Endodermal cell (in vitro differentiated cells): ENCODE measurements around the gene SOX1. TPM values are rescaled to one million over a fixed set of nuclear protein-coding genes. Genes with fewer than 3 reads are reported as not detected.

ENCODE experiments used
- DNase-seq: peaks from one replicate; pipeline ENCODE4 v3.0.0-alpha.2; 2017
- H3K27ac ChIP-seq: 2 replicates; pipeline ENCODE4 v1.5.1; 2013; ENCODE audit warnings: mild to moderate bottlenecking, low read depth, low read length, moderate library complexity
- H3K27me3 ChIP-seq: 2 replicates; pipeline ENCODE4 v1.6.1; 2013; ENCODE audit warnings: mild to moderate bottlenecking, low read length, moderate library complexity; ENCODE audit not compliant: insufficient read depth, control insufficient read depth, poor library complexity, severe bottlenecking
- H3K36me3 ChIP-seq: 2 replicates; pipeline ENCODE4 v1.7.0; 2013; ENCODE audit warnings: mild to moderate bottlenecking, low read length, moderate library complexity; ENCODE audit not compliant: control insufficient read depth, insufficient read depth
- H3K4me1 ChIP-seq: one replicate; pipeline ENCODE4 v1.7.0; 2013; ENCODE audit warnings: low read length; ENCODE audit not compliant: control insufficient read depth, insufficient read depth
- H3K4me3 ChIP-seq: 2 replicates; pipeline ENCODE4 v1.5.1; 2013; ENCODE audit warnings: mild to moderate bottlenecking, low read length, moderate library complexity
- H3K9ac ChIP-seq: 2 replicates; pipeline ENCODE4 v1.6.1; 2013; ENCODE audit warnings: mild to moderate bottlenecking, low read length, moderate library complexity; ENCODE audit not compliant: poor library complexity, severe bottlenecking; ENCODE audit errors: extremely low read depth
- H3K9me3 ChIP-seq: 2 replicates; pipeline ENCODE4 v1.6.1; 2013; ENCODE audit warnings: mild to moderate bottlenecking, low read length, moderate library complexity; ENCODE audit not compliant: control insufficient read depth
- H3K27ac Mint-ChIP-seq: 2 replicates; pipeline ENCODE4 v1.8.0; 2020; ENCODE audit warnings: mixed read lengths
- H3K27me3 Mint-ChIP-seq: 2 replicates; pipeline ENCODE4 v1.8.0; 2021; ENCODE audit warnings: mild to moderate bottlenecking, mixed read lengths; ENCODE audit not compliant: insufficient read depth
- H3K36me3 Mint-ChIP-seq: 2 replicates; pipeline ENCODE4 v1.8.0; 2020; ENCODE audit warnings: low read depth, mixed read lengths
- H3K4me1 Mint-ChIP-seq: 2 replicates; pipeline ENCODE4 v1.8.0; 2020; ENCODE audit warnings: mixed read lengths
- H3K4me3 Mint-ChIP-seq: 2 replicates; pipeline ENCODE4 v1.8.0; 2020; ENCODE audit warnings: mild to moderate bottlenecking, moderate library complexity, mixed read lengths
- H3K9me3 Mint-ChIP-seq: 2 replicates; pipeline ENCODE4 v1.8.0; 2020; ENCODE audit warnings: mild to moderate bottlenecking, mixed read lengths
- WGBS, 2 experiments: methylation state at CpG; one replicate each; pipeline versions ENCODE4 v1.1.5 to v1.1.7; 2013; ENCODE audit warnings: missing lambda C conversion rate in 2 of 2, mixed read lengths in 1 of 2; ENCODE audit not compliant: insufficient coverage in 1 of 2, insufficient read length in 1 of 2; 5-methylcytosine and 5-hydroxymethylcytosine counted together
- total RNA-seq, 2 donors: library from RNA; stranded (reverse); fragmentation: NEBNext Ultra II Directional in 1 of 2; extraction: Animal tissue kit (Norgen Biotek cat#: 25700) in 1 of 2; gene quantifications; 2 replicates in 1 of 2; 3 replicates in 1 of 2; pipeline ENCODE4 v1.2.1, GENCODE V29; 2021
- TF ChIP-seq, protein P1 (sequence below): fragments of 200-600 bp; sonication (generic); conservative IDR thresholded peaks from 2 replicates; pipeline ENCODE4 v1.5.0; 2021; ENCODE audit warnings: antibody characterized with exemption, mild to moderate bottlenecking

SOX1 gene
- total RNA-seq, 2 donors from 2014 or later, result not detected

GRCh38 chr13:112105244-112105681 lies 38.3 kb downstream of the SOX1 start:
- DNase-seq, result peak; percentile 67
- peaks cover 12% of the 10 kb centered on the region for H3K4me1 ChIP-seq
- H3K27me3 Mint-ChIP-seq, result peaks cover 95% of the 10 kb centered on the region
- no peak overlapping the region for H3K27ac Mint-ChIP-seq
- H3K4me1 Mint-ChIP-seq, result peaks cover 11% of the 10 kb centered on the region
- peak overlapping the region; percentile 97 for H3K27ac ChIP-seq
- H3K9me3 Mint-ChIP-seq, result no peaks in the 10 kb centered on the region
- H3K4me3 Mint-ChIP-seq, result no peak overlapping the region
- no peaks in the 10 kb centered on the region for H3K9me3 ChIP-seq
- H3K27me3 ChIP-seq, result peaks cover 100% of the 10 kb centered on the region
- WGBS, 2 experiments, result 2 to 3% methylated on average over 5 to 35 of the region's 35 CpGs
- H3K36me3 ChIP-seq, result no peaks in the 10 kb centered on the region
- H3K36me3 Mint-ChIP-seq, result no peaks in the 10 kb centered on the region
- H3K9ac ChIP-seq, result no peak overlapping the region
- H3K4me3 ChIP-seq, result no peak overlapping the region
- TF ChIP-seq, protein P1, sequence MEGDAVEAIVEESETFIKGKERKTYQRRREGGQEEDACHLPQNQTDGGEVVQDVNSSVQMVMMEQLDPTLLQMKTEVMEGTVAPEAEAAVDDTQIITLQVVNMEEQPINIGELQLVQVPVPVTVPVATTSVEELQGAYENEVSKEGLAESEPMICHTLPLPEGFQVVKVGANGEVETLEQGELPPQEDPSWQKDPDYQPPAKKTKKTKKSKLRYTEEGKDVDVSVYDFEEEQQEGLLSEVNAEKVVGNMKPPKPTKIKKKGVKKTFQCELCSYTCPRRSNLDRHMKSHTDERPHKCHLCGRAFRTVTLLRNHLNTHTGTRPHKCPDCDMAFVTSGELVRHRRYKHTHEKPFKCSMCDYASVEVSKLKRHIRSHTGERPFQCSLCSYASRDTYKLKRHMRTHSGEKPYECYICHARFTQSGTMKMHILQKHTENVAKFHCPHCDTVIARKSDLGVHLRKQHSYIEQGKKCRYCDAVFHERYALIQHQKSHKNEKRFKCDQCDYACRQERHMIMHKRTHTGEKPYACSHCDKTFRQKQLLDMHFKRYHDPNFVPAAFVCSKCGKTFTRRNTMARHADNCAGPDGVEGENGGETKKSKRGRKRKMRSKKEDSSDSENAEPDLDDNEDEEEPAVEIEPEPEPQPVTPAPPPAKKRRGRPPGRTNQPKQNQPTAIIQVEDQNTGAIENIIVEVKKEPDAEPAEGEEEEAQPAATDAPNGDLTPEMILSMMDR, result no peak

DNA sequence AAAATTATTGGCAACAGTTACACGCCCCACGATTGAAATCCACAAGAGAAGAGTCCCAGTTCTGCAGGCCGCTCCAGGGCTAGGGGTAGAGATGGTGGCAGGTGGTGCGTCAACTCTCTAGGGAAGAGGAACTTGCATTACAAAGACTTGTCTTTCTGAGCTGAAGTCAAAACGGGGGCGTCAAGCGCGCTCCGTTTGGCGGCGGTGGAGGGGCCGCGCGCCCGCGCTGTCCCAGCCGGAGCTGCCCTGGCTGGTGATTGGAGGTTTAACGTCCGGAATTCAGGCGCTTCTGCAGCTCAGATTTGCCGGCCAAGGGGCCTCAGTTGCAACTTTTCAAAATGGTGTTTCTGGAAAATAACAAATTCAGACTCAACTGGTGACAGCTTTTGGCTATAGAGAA lies 38.9 kb downstream of the SOX1 start:
- peak; percentile 80 for DNase-seq
- Mint-ChIP-seq H3K4me3 (peak overlapping the region; percentile 38), H3K4me1 (peaks cover 11% of the 10 kb centered on the region), H3K27me3 (peaks cover 92% of the 10 kb centered on the region), H3K9me3 (no peaks in the 10 kb centered on the region), H3K27ac (no peak overlapping the region), H3K36me3 (no peaks in the 10 kb centered on the region)
- Histone ChIP-seq H3K4me3 (no peak overlapping the region), H3K27ac (peak overlapping the region; percentile 97), H3K4me1 (peaks cover 12% of the 10 kb centered on the region), H3K9me3 (no peaks in the 10 kb centered on the region), H3K36me3 (no peaks in the 10 kb centered on the region), H3K9ac (no peak overlapping the region), H3K27me3 (peaks cover 100% of the 10 kb centered on the region)
- TF ChIP-seq, protein P1, result no peak
- 3 to 5% methylated on average over 12 to 21 of the region's 21 CpGs for WGBS, 2 experiments

DNA sequence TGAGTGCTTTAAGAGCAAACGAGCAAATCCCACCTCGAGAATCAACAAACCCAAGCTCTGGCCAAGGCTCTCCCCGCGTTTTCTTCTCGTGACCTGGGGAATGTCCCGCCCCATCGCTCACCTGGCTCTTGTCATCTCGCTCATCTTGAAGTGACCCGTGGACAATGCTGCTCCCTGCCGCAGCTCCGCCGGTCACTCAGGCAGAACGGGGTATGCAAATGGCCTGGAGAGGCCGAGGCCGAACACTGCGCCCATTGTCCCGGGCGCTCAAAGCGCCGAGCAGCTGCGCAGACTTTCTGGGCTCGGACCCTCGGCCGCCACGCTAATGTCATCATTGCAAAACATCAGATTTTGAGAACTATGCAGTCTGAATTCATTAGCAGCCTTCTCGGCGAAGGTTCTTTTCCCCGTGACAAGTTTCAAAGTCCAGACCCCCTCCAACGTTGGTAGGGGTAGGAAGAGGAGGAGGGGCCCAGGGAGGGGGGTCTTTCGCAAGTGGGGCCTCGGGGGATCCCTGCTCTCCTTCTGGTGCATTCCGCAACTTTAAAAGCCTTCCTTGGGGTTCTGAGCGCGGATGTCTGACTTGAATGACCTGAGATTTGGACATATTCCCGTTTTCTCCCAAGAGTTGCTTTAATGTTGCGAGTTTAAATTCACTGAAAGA lies 39.7 kb downstream of the SOX1 start:
- peaks cover 11% of the 10 kb centered on the region for H3K4me1 Mint-ChIP-seq
- H3K27ac Mint-ChIP-seq, result no peak overlapping the region

More for the DNA sequence above, 39.7 kb downstream of the SOX1 start:
- H3K9ac ChIP-seq, result no peak overlapping the region
- H3K4me3 ChIP-seq, result no peak overlapping the region
- TF ChIP-seq, protein P1, result no peak
- peak overlapping the region; percentile 97 for H3K27ac ChIP-seq
- peak; percentile 73 for DNase-seq
- peaks cover 12% of the 10 kb centered on the region for H3K4me1 ChIP-seq
- peaks cover 100% of the 10 kb centered on the region for H3K27me3 ChIP-seq
- Mint-ChIP-seq H3K27me3 (peaks cover 91% of the 10 kb centered on the region), H3K36me3 (no peaks in the 10 kb centered on the region), H3K4me3 (peak overlapping the region; percentile 38), H3K9me3 (no peaks in the 10 kb centered on the region)
- no peaks in the 10 kb centered on the region for H3K36me3 ChIP-seq
- 13% methylated on average over 33 to 36 of the region's 36 CpGs for WGBS, 2 experiments
- no peaks in the 10 kb centered on the region for H3K9me3 ChIP-seq
